Endothelial cell of umbilical vein (primary cell): ENCODE data around the gene SLC35E4. TPM values are rescaled to one million over a fixed set of nuclear protein-coding genes. Genes with fewer than 3 reads are reported as not detected.

ENCODE experiments used
- BruUV-seq: library from RNA; stranded (reverse); fragments of 400-500 nt; replicated peaks from 2 replicates; lab custom pipeline; 2021; lab: Mats Ljungman, UMichigan
- CTCF ChIA-PET: fragments of 300-600, 350-600 bp; sonication (Branson Sonifier 250); formaldehyde crosslinking; loops from one replicate; lab custom pipeline; 2021; ENCODE audit warnings: antibody characterized with exemption, inconsistent platforms; lab: Charles Lee
- POLR2A ChIA-PET: fragments of 300-600, 350-600 bp; sonication (Branson Sonifier 250); formaldehyde crosslinking; loops from one replicate; lab custom pipeline; 2021; ENCODE audit warnings: antibody characterized with exemption, inconsistent platforms; lab: Charles Lee
- DNase-seq: peaks from one replicate; pipeline ENCODE4 v3.0.0-alpha.2; 2011; ENCODE audit warnings: low read depth, low spot score
- FAIRE-seq: peaks from 2 replicates; lab custom pipeline; 2011; peaks lifted over from hg19 to GRCh38; lab: Jason Lieb, UNC
- H2AFZ ChIP-seq: 2 replicates; pipeline ENCODE4 v1.6.0; 2012; ENCODE audit warnings: low read depth, low read length, control low read depth, inconsistent platforms
- H3K27ac ChIP-seq: 2 replicates; pipeline ENCODE4 v1.5.1; 2011; ENCODE audit warnings: low read depth, mild to moderate bottlenecking, control low read depth, low read length, moderate library complexity; ENCODE audit not compliant: insufficient read depth
- H3K27me3 ChIP-seq, 2 experiments: 2 replicates each; pipeline versions ENCODE4 v1.6.0 to v1.6.1; 2011; ENCODE audit warnings: low read length in 2 of 2, mixed read lengths in 1 of 2; ENCODE audit not compliant: control insufficient read depth in 2 of 2, insufficient read depth in 2 of 2
- H3K36me3 ChIP-seq, 2 experiments: 2 replicates in 1 of 2; 3 replicates in 1 of 2; pipeline ENCODE4 v1.5.1; 2011; ENCODE audit warnings: low read length in 2 of 2, mild to moderate bottlenecking in 1 of 2, moderate library complexity in 1 of 2; ENCODE audit not compliant: control insufficient read depth in 2 of 2, insufficient read depth in 2 of 2; ENCODE audit errors: extremely low read depth in 1 of 2
- H3K4me1 ChIP-seq: 3 replicates; pipeline ENCODE4 v1.5.1; 2011; ENCODE audit warnings: mild to moderate bottlenecking, low read length; ENCODE audit not compliant: control insufficient read depth, insufficient read depth; ENCODE audit errors: extremely low read depth
- H3K4me2 ChIP-seq: 2 replicates; pipeline ENCODE4 v1.6.1; 2011; ENCODE audit warnings: low read length, control low read depth, mixed read lengths; ENCODE audit not compliant: insufficient read depth
- H3K4me3 ChIP-seq, 3 experiments: fragments of 200-600 bp in 1 of 3; sonication (generic), shearing (Covaris generic) in 1 of 3; replicated peaks in 1 of 3; 2 replicates each; pipeline ENCODE4 v1.5.1; 2011 to 2016; ENCODE audit warnings: control low read depth in 3 of 3, low read length in 3 of 3, mild to moderate bottlenecking in 2 of 3, inconsistent platforms in 1 of 3, low read depth in 1 of 3, moderate library complexity in 1 of 3; ENCODE audit not compliant: insufficient read depth in 1 of 3
- H3K79me2 ChIP-seq: 2 replicates; pipeline ENCODE4 v1.6.0; 2012; ENCODE audit warnings: low read length, inconsistent platforms; ENCODE audit not compliant: control insufficient read depth, insufficient read depth
- H3K9ac ChIP-seq: replicated peaks from 2 replicates; pipeline ENCODE3; 2011; ENCODE audit warnings: low read length, control low read depth; ENCODE audit not compliant: insufficient read depth; ENCODE audit errors: extremely low read depth
- H3K9me1 ChIP-seq: replicated peaks from 3 replicates; pipeline ENCODE4 v1.6.0; 2011; ENCODE audit warnings: mild to moderate bottlenecking, low read length; ENCODE audit not compliant: control insufficient read depth, insufficient read depth; ENCODE audit errors: extremely low read depth
- H3K9me3 ChIP-seq: replicated peaks from 2 replicates; pipeline ENCODE4 v1.5.1; 2012; ENCODE audit warnings: low read length, inconsistent platforms; ENCODE audit not compliant: control insufficient read depth, insufficient read depth
- H4K20me1 ChIP-seq: replicated peaks from 2 replicates; pipeline ENCODE3; 2011; ENCODE audit warnings: mild to moderate bottlenecking, low read length; ENCODE audit not compliant: control insufficient read depth, insufficient read depth; ENCODE audit errors: extremely low read depth
- EZH2 ChIP-seq: IDR thresholded peaks from 2 replicates; pipeline ENCODE4 v1.6.1; 2012; ENCODE audit warnings: borderline replicate concordance, low read depth, mild to moderate bottlenecking, moderate library complexity, low read length, inconsistent platforms; ENCODE audit not compliant: severe bottlenecking
- FOS ChIP-seq: IDR thresholded peaks from 2 replicates; pipeline ENCODE4 v1.6.1; 2011; ENCODE audit warnings: mild to moderate bottlenecking, low read length, moderate library complexity, borderline replicate concordance; ENCODE audit not compliant: insufficient read depth
- GATA2 ChIP-seq: IDR thresholded peaks from 2 replicates; pipeline ENCODE4 v1.7.0; 2011; ENCODE audit warnings: low read depth, mild to moderate bottlenecking, moderate library complexity, mixed read lengths, low read length; ENCODE audit not compliant: insufficient read length, insufficient read depth
- JUN ChIP-seq: IDR thresholded peaks from 2 replicates; pipeline ENCODE4 v1.6.1; 2011; ENCODE audit warnings: borderline replicate concordance, low read depth; ENCODE audit not compliant: insufficient read length, insufficient read depth
- MYC ChIP-seq: IDR thresholded peaks from one replicate; pipeline ENCODE4 v1.6.1; 2011; ENCODE audit warnings: mild to moderate bottlenecking, low read depth, low read length
- POLR2A ChIP-seq: IDR thresholded peaks from 2 replicates; pipeline ENCODE4 v1.6.1; 2012; ENCODE audit warnings: low read depth, mild to moderate bottlenecking, control low read depth, low read length
- POLR2AphosphoS5 ChIP-seq: IDR thresholded peaks from 2 replicates; pipeline ENCODE4 v1.6.1; 2012; ENCODE audit warnings: low read depth, mild to moderate bottlenecking, control low read depth, low read length, moderate library complexity; ENCODE audit not compliant: insufficient read depth
- dilution Hi-C: fragments of 300-500 bp; cut with MboI; formaldehyde crosslinking; loops from one replicate; pipeline ENCODE4 v1.15.0; 2019; ENCODE audit warnings: low sequenced_read_pairs; ENCODE audit not compliant: extremely low pct_ligation_motif_present
- intact Hi-C: fragments of 100-400 bp; cut with micrococcal nuclease; formaldehyde crosslinking; loops from one replicate; pipeline ENCODE4 v1.10.0; 2022
- polyA plus RNA-seq, 4 experiments: library from polyadenylated mRNA; depleted of rRNA in 3 of 4; stranded (reverse) in 3 of 4; unstranded in 1 of 4; fragments of >200 nt; gene quantifications; 2 replicates each; pipeline versions ENCODE4 v1.2.1 to v1.2.3, GENCODE V29; 2011 to 2012; ENCODE audit warnings: missing spikeins in 1 of 4
- total RNA-seq: library from RNA; stranded (reverse); gene quantifications from 2 replicates; pipeline ENCODE4 v1.2.3, GENCODE V29; 2021
- TF ChIP-seq, protein P1 (sequence below), 2 donors: IDR thresholded peaks; 1 replicate in 1 of 2; 2 replicates in 1 of 2; pipeline ENCODE4 v1.5.1; 2011; ENCODE audit warnings: low read length in 2 of 2, mild to moderate bottlenecking in 2 of 2, moderate library complexity in 2 of 2, control low read depth in 1 of 2, inconsistent platforms in 1 of 2, low read depth in 1 of 2; ENCODE audit not compliant: insufficient read depth in 1 of 2; ENCODE audit errors: extremely low read depth in 1 of 2
- TF ChIP-seq, protein P2 (sequence below): IDR thresholded peaks from 2 replicates; pipeline ENCODE4 v1.6.1; 2011; ENCODE audit not compliant: insufficient read depth, insufficient read length

The SLC35E4 gene
- total and polyA plus RNA-seq, 2 donors (not counting 3 experiments of a cell fraction or from before 2014, with no cell fraction given), result 10.7 to 15.3 TPM

DNA sequence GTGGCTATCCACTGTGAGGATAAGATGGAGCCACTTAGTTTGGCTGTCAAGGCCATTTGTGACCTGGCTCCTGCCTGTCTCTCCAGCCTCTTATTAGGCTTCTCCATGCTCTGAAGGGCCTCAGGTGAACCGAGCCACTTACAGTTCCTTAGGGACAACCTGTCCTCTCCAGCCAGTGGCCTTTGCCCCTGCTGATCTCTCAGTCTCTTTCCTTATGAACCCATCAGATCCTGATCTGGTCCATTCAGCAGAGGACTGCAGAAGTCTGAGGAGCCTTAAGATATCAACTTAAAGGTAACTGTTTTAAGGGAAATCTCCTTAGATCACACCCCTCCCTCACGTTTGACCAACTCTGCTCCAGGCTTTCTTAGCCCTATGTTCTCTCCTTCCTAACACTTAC lies 29.7 kb downstream of the SLC35E4 start:
- ChIA-PET CTCF (interaction anchor here (1.3 to 4.5 kb wide), 2 partner anchors 30 to 89 kb away, joined by 4 to 47 read pairs; partner anchors contain the start of gene SLC35E4), POLR2A (no interaction called here)
- no peak overlapping the region for H3K4me3 ChIP-seq
- BruUV-seq, result no TSS peak
- FAIRE-seq (no peak), DNase-seq (no peak)
- dilution Hi-C loops, result no loop called here
- no peaks in the 10 kb centered on the region for H3K9me1 ChIP-seq
- H4K20me1 ChIP-seq, result no peaks in the 10 kb centered on the region
- H3K9ac ChIP-seq, result no peak overlapping the region
- H2AFZ ChIP-seq, result no peak overlapping the region
- intact Hi-C loops, result no loop called here
- H3K4me2 ChIP-seq, result no peak overlapping the region
- peaks cover 0 to 15% of the 10 kb centered on the region in 2 experiments for H3K36me3 ChIP-seq
- no peaks in the 10 kb centered on the region for H3K27me3 ChIP-seq
- no peaks in the 10 kb centered on the region for H3K79me2 ChIP-seq
- H3K4me1 ChIP-seq, result peaks cover 11% of the 10 kb centered on the region
- H3K9me3 ChIP-seq, result no peaks in the 10 kb centered on the region
- no peak for TF ChIP-seq POLR2A
- TF ChIP-seq GATA2, result no peak
- TF ChIP-seq, protein P1, sequence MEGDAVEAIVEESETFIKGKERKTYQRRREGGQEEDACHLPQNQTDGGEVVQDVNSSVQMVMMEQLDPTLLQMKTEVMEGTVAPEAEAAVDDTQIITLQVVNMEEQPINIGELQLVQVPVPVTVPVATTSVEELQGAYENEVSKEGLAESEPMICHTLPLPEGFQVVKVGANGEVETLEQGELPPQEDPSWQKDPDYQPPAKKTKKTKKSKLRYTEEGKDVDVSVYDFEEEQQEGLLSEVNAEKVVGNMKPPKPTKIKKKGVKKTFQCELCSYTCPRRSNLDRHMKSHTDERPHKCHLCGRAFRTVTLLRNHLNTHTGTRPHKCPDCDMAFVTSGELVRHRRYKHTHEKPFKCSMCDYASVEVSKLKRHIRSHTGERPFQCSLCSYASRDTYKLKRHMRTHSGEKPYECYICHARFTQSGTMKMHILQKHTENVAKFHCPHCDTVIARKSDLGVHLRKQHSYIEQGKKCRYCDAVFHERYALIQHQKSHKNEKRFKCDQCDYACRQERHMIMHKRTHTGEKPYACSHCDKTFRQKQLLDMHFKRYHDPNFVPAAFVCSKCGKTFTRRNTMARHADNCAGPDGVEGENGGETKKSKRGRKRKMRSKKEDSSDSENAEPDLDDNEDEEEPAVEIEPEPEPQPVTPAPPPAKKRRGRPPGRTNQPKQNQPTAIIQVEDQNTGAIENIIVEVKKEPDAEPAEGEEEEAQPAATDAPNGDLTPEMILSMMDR (IDR thresholded peaks at IDR 0.05; ENCODE audit: extremely low read depth in 1 of 2, insufficient read depth in 1 of 2, low read depth in 1 of 2, low read length in 2 of 2), result no peak
- TF ChIP-seq, protein P2, sequence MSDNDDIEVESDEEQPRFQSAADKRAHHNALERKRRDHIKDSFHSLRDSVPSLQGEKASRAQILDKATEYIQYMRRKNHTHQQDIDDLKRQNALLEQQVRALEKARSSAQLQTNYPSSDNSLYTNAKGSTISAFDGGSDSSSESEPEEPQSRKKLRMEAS, result no peak
- no peak for TF ChIP-seq FOS
- TF ChIP-seq POLR2AphosphoS5, result no peak
- no peak for TF ChIP-seq JUN
- TF ChIP-seq EZH2, result no peak
- no peak for TF ChIP-seq MYC
- no peak overlapping the region for H3K27ac ChIP-seq
